Transverse colon (tissue), 4 donors: ENCODE data around the gene UBASH3A. TPM values are rescaled to one million over a fixed set of nuclear protein-coding genes. Genes with fewer than 3 reads are reported as not detected.
A peak's percentile ranks its signal among the peaks of the same experiment; 100 is the strongest.

Experiments used
- DNase-seq: peaks from one replicate; pipeline ENCODE4 v3.0.0-alpha.2; 2019
- H3K27ac ChIP-seq, 4 donors: fragments of 200-600 bp; sonication (generic); 2 replicates each; pipeline ENCODE4 v1.5.1; 2016 to 2018; ENCODE audit warnings: inconsistent platforms in 4 of 4
- H3K27me3 ChIP-seq: fragments of 200-600 bp; sonication (generic); 2 replicates; pipeline ENCODE4 v1.5.1; 2017; ENCODE audit warnings: inconsistent platforms
- H3K36me3 ChIP-seq, 4 donors: fragments of 200-600 bp; sonication (generic); 2 replicates each; pipeline ENCODE4 v1.5.1; 2017 to 2019; ENCODE audit warnings: inconsistent platforms in 4 of 4
- H3K4me1 ChIP-seq, 4 donors: fragments of 200-600 bp; sonication (generic); 2 replicates each; pipeline ENCODE4 v1.5.1; 2017 to 2020; ENCODE audit warnings: inconsistent platforms in 4 of 4
- H3K4me3 ChIP-seq, 4 donors: fragments of 200-600 bp; sonication (generic); 1 replicate in 1 of 4; 2 replicates in 3 of 4; pipeline versions ENCODE4 v1.5.1 to v1.6.1; 2017 to 2019; ENCODE audit warnings: inconsistent platforms in 4 of 4
- H3K9me3 ChIP-seq, 2 donors: fragments of 200-600 bp; sonication (generic); 2 replicates each; pipeline ENCODE4 v1.5.1; 2017 to 2019; ENCODE audit warnings: inconsistent platforms in 2 of 2
- CTCF ChIP-seq, 5 experiments: fragments of 200-600 bp in 3 of 5; fragments of 450-650 bp in 2 of 5; sonication (generic) in 3 of 5; IDR thresholded peaks; 1 replicate in 2 of 5; 2 replicates in 3 of 5; pipeline ENCODE4 v1.5.1; 2016 to 2017; ENCODE audit warnings: antibody characterized with exemption in 5 of 5, inconsistent platforms in 3 of 5, mild to moderate bottlenecking in 2 of 5, moderate library complexity in 1 of 5
- EP300 ChIP-seq: sonication (generic); formaldehyde crosslinking; IDR thresholded peaks from one replicate; pipeline ENCODE4 v1.6.1; 2017; ENCODE audit warnings: antibody characterized with exemption, low read depth
- POLR2A ChIP-seq: fragments of 450-650 bp; IDR thresholded peaks from one replicate; pipeline ENCODE4 v1.6.1; 2016; ENCODE audit warnings: antibody characterized with exemption, mild to moderate bottlenecking, moderate library complexity
- POLR2AphosphoS5 ChIP-seq, 3 donors: sonication (generic); formaldehyde crosslinking; IDR thresholded peaks; one replicate each; pipeline ENCODE4 v1.6.1; 2016; ENCODE audit warnings: antibody characterized with exemption in 3 of 3
- WGBS, 2 donors: methylation state at CpG; one replicate each; pipeline ENCODE4 v1.1.5; 2018; ENCODE audit warnings: low coverage in 1 of 2; 5-methylcytosine and 5-hydroxymethylcytosine counted together
- in situ Hi-C, 4 donors: fragments of 200-750 bp; cut with MboI; loops; one replicate each; pipeline versions ENCODE4 v1.15.0 to v1.15.1; 2017; ENCODE audit warnings: low sequenced_read_pairs in 3 of 4, low pct_ligation_motif_present in 1 of 4, low pct_unique_long_range_greater_than_20kb in 1 of 4
- intact Hi-C: fragments of 100-400 bp; cut with DNase I; formaldehyde crosslinking; loops from one replicate; pipeline ENCODE4 v1.15.1; 2023; ENCODE audit warnings: low total_unique reads
- total RNA-seq, 4 donors: library from RNA; depleted of rRNA; stranded (reverse); fragments of >200 nt; gene quantifications; one replicate each; pipeline ENCODE4 v1.1.0, GENCODE V29; 2016

The UBASH3A gene
- total RNA-seq, 4 donors from 2014 or later: 0.37 to 3.0 (median 0.82) TPM; not detected in 1

- intact Hi-C loops (no loop called here), in situ Hi-C loops (no loop called here)
- H3K27me3 ChIP-seq: no peaks in the 10 kb centered on the region
- 30 to 55% methylated on average over 2 of the region's 2 CpGs for WGBS, 2 donors
- H3K9me3 ChIP-seq: no peaks in the 10 kb centered on the region
- H3K4me1 ChIP-seq: no peaks in the 10 kb centered on the region
- H3K27ac ChIP-seq: peak overlapping the region in 1 of 4 donors; percentile 30
- no peak for TF ChIP-seq POLR2A
- TF ChIP-seq CTCF (IDR thresholded peaks at IDR 0.05): no peak
- no peak for TF ChIP-seq POLR2AphosphoS5 (IDR thresholded peaks at IDR 0.05)
- TF ChIP-seq EP300: no peak
- no peak overlapping the region for H3K4me3 ChIP-seq
- no peak for DNase-seq
- no peaks in the 10 kb centered on the region for H3K36me3 ChIP-seq
These were observed 1.9 kb upstream of the UBASH3A start for GRCh38 chr21:42401820-42402251.

- intact Hi-C loops: no loop called here
- in situ Hi-C loops: no loop called here
- Histone ChIP-seq H3K36me3 (no peaks in the 10 kb centered on the region), H3K4me3 (peak overlapping the region in 1 of 4 donors; percentile 22), H3K9me3 (no peaks in the 10 kb centered on the region), H3K27ac (peak overlapping the region; percentile 1 to 38 (median 17)), H3K4me1 (no peaks in the 10 kb centered on the region), H3K27me3 (no peaks in the 10 kb centered on the region)
- no peak for DNase-seq
- no peak for TF ChIP-seq POLR2AphosphoS5 (IDR thresholded peaks at IDR 0.05)
- no peak for TF ChIP-seq EP300
- 80 to 84% methylated on average over 1 to 10 of the region's 10 CpGs for WGBS, 2 donors
These were observed 837 bp downstream of the UBASH3A start for GRCh38 chr21:42404539-42404938.

GRCh38 chr21:42405064-42406013, 1.6 kb downstream of the UBASH3A start:
- Histone ChIP-seq H3K9me3 (no peaks in the 10 kb centered on the region), H3K27ac (peak overlapping the region; percentile 28 to 49 (median 34)), H3K27me3 (no peaks in the 10 kb centered on the region), H3K36me3 (no peaks in the 10 kb centered on the region), H3K4me1 (no peaks in the 10 kb centered on the region), H3K4me3 (peak overlapping the region in 1 of 4 donors; percentile 29)
- in situ Hi-C loops: no loop called here
- intact Hi-C loops: no loop called here
- peak; percentile 4 for DNase-seq
- TF ChIP-seq EP300 (no peak), CTCF (IDR thresholded peaks at IDR 0.05) (no peak), POLR2A (no peak), POLR2AphosphoS5 (IDR thresholded peaks at IDR 0.05) (no peak)
- WGBS, 2 donors: 83 to 85% methylated on average over 7 to 23 of the region's 23 CpGs

GRCh38 chr21:42406201-42406621, 2.5 kb downstream of the UBASH3A start:
- in situ Hi-C loops (no loop called here), intact Hi-C loops (no loop called here)
- peak overlapping the region in 1 of 4 donors; percentile 29 for H3K4me3 ChIP-seq
- peak; percentile 20 for DNase-seq
- H3K27ac ChIP-seq: peak overlapping the region; percentile 28 to 49 (median 34)
- H3K27me3 ChIP-seq: no peaks in the 10 kb centered on the region
- H3K36me3 ChIP-seq: no peaks in the 10 kb centered on the region
- TF ChIP-seq POLR2AphosphoS5 (IDR thresholded peaks at IDR 0.05) (no peak), CTCF (IDR thresholded peaks at IDR 0.05) (no peak), EP300 (no peak), POLR2A (no peak)
- H3K4me1 ChIP-seq: no peaks in the 10 kb centered on the region
- WGBS, 2 donors: 40 to 70% methylated on average over 1 to 10 of the region's 10 CpGs
- no peaks in the 10 kb centered on the region for H3K9me3 ChIP-seq
